Measurements from ENCODE around the gene CRACR2A.

DNA sequence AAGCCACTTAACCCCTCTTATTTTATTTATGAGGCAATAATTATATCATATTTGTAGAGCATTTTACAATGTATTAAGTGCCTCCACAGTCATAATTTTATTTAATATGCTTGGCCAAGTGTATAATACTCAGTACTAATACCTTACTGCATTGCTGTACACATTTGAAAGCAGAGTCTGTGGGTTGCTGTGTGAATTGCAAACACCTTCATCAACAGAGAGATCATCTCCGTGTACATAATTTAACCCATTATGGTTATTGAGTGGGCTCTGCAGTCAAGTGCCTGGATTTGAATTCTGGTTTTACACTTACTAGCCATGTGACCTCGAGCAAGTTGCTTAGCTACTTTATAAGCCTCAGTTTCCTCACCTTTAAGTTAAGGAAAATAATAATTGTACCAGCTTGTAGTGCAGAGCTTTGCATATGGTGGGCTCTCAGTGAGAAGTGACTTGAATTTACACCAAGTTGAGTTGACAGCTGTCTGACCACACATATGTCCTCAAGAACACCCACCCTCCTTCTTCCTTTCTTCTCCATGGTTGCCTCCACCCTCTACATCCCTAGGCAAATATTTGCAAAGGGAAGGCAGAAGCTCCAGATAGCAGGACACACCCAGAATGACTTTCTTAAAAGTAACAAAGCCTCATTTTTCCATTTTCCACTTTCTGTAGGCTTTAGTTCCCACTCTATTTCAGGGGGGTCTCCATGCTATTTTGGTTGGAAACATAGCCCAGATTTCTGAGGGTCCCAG, 12.3 kb downstream of the CRACR2A start:
- TF ChIP-seq FOXP2 (optimal IDR thresholded peaks at IDR 0.05; ENCODE audit: borderline replicate concordance, extremely low read depth, extremely low read length, insufficient read depth) (no peak), POLR2AphosphoS5 (IDR thresholded peaks at IDR 0.05; ENCODE audit: low read depth, low read length) (no peak)
